ENCODE measurements around the gene INKA2. TPM values are rescaled to one million over a fixed set of nuclear protein-coding genes. Genes with fewer than 3 reads are reported as not detected.

Gene INKA2
- total RNA-seq, 1 experiment from 2014 or later, result 3.5 TPM

DNA sequence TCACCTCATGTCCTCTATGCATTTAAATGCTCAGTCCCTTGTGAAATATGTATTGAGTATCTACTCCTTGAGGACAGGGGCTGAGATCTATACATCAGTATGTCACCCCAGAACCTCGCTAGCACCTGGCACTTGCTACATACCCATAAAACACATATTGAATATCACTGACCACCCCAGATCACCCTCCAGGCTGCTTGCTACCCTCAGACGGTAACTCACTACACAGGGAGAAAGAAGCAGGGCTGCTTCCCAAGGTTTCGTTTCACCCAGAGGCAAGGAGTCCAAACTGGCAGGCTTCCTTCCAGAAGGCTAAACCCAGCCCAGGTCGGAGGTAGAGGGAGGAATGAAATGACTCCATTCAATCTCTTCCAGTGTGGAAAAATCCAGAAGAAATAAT lies 8.5 kb downstream of the INKA2 start:
- H3K4me1 Mint-ChIP-seq (ENCODE audit: insufficient read depth, unreplicated experiment), result no peaks in the 10 kb centered on the region
- ChIA-PET CTCF (interaction anchor here (0.6 to 9.9 kb wide), 3 partner anchors 15 to 253 kb away, joined by 4 to 94 read pairs (median 4); no protein-coding TSS in a partner anchor), POLR2A (no interaction called here)
- intact Hi-C loops (cut with micrococcal nuclease), result no loop called here
- no peaks in the 10 kb centered on the region for H3K9me3 Mint-ChIP-seq (ENCODE audit: unreplicated experiment)
- H3K27me3 Mint-ChIP-seq (ENCODE audit: insufficient read depth, unreplicated experiment), result no peaks in the 10 kb centered on the region
- H3K36me3 Mint-ChIP-seq (ENCODE audit: insufficient read depth, unreplicated experiment), result no peaks in the 10 kb centered on the region
- no peak for DNase-seq (ENCODE audit: unreplicated experiment)
- TF ChIP-seq, protein P1, sequence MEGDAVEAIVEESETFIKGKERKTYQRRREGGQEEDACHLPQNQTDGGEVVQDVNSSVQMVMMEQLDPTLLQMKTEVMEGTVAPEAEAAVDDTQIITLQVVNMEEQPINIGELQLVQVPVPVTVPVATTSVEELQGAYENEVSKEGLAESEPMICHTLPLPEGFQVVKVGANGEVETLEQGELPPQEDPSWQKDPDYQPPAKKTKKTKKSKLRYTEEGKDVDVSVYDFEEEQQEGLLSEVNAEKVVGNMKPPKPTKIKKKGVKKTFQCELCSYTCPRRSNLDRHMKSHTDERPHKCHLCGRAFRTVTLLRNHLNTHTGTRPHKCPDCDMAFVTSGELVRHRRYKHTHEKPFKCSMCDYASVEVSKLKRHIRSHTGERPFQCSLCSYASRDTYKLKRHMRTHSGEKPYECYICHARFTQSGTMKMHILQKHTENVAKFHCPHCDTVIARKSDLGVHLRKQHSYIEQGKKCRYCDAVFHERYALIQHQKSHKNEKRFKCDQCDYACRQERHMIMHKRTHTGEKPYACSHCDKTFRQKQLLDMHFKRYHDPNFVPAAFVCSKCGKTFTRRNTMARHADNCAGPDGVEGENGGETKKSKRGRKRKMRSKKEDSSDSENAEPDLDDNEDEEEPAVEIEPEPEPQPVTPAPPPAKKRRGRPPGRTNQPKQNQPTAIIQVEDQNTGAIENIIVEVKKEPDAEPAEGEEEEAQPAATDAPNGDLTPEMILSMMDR (IDR thresholded peaks at IDR 0.05; ENCODE audit: unreplicated experiment), result no peak
- H3K4me3 Mint-ChIP-seq (ENCODE audit: unreplicated experiment), result no peak overlapping the region
- no TSS peak for BruUV-seq (replicated peaks)
- H3K27ac Mint-ChIP-seq (ENCODE audit: low read depth, unreplicated experiment), result no peak overlapping the region

DNA sequence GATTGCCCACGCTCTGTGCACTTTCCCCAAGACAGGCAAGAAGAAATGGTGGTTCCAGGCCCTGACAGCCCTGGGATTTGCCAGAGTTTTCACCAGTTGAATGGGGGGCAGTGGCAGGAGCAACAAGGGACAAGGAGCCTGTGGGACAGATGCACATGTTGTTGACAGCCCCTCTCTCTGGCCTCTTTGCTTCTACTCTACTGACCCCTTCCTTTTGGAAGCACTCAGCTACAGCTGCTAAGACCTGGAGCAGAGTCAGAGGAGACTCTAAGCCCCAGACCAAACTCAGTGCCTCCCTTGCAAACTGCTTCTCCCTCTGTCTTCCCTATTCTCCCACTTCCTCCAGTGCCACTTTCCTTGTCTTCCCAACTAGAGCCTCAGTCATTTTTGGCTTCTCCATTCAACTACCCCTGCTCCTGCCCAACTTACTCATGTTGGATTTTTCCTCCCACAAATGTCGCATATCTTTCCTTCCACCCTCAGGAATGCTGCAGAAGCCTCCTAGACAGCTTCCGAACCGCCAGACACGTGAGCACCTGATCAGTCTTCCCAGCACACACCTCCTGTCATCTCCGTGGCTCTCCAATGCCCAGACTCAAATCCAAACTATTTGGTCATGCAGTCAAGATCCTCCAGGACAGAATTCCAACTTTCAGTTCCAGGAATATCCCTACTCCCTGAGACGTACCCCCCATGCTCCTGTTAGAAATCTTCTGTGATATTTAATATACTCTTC lies 9.1 kb downstream of the INKA2 start:
- Mint-ChIP-seq H3K4me1 (ENCODE audit: insufficient read depth, unreplicated experiment) (no peaks in the 10 kb centered on the region), H3K9me3 (ENCODE audit: unreplicated experiment) (no peaks in the 10 kb centered on the region), H3K4me3 (ENCODE audit: unreplicated experiment) (no peak overlapping the region), H3K27me3 (ENCODE audit: insufficient read depth, unreplicated experiment) (no peaks in the 10 kb centered on the region), H3K27ac (ENCODE audit: low read depth, unreplicated experiment) (no peak overlapping the region), H3K36me3 (ENCODE audit: insufficient read depth, unreplicated experiment) (no peaks in the 10 kb centered on the region)
- no TSS peak for BruUV-seq (replicated peaks)
- TF ChIP-seq, protein P1 (IDR thresholded peaks at IDR 0.05; ENCODE audit: unreplicated experiment), result no peak
- CTCF ChIA-PET, result interaction anchor here (0.9 to 1.0 kb wide), 2 partner anchors 8 to 39 kb away, joined by 3 to 5 read pairs; no protein-coding TSS in a partner anchor
- POLR2A ChIA-PET, result interaction anchor here (1.0 kb wide), 1 partner anchor 8 kb away, joined by 3 read pairs; no protein-coding TSS in a partner anchor
- intact Hi-C loops (cut with micrococcal nuclease), result no loop called here
- no peak for DNase-seq (ENCODE audit: unreplicated experiment)

DNA sequence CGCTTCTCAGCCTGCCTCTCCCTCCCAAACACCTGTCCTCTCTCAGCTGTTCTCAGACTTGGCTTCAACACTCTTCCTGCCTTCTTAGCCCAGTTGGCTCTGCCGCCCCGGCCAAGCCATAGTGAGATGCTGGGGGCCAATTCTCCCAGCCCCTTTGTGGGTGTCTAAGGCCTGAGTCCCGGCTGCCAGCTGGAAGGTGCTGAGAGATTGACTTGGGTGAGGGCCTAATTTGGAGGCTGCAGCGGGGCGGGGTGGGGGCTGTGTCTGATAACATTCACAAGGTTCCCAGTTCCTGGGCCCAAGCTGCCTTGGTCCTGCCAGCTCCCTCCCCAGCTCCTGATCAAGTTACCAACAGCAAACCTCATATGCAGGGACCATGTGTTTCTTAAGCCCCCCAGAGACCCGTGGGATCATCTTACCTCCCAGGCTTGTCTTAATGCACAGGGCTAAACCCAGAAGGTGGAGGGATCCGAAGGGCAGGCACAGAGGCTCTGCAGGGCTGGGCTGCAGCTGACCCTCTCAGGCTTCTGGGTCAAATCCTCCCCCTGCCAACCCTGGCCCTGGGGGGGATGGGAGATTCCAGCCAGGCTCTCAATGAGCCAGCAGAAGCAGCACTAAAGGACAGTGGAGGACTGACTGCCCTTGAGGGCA lies 9.8 kb downstream of the INKA2 start:
- intact Hi-C loops (cut with micrococcal nuclease), result no loop called here
- TF ChIP-seq, protein P1 (IDR thresholded peaks at IDR 0.05; ENCODE audit: unreplicated experiment), result no peak
- Mint-ChIP-seq H3K9me3 (ENCODE audit: unreplicated experiment) (no peaks in the 10 kb centered on the region), H3K27ac (ENCODE audit: low read depth, unreplicated experiment) (no peak overlapping the region), H3K4me1 (ENCODE audit: insufficient read depth, unreplicated experiment) (no peaks in the 10 kb centered on the region), H3K4me3 (ENCODE audit: unreplicated experiment) (no peak overlapping the region), H3K36me3 (ENCODE audit: insufficient read depth, unreplicated experiment) (no peaks in the 10 kb centered on the region), H3K27me3 (ENCODE audit: insufficient read depth, unreplicated experiment) (no peaks in the 10 kb centered on the region)
- CTCF ChIA-PET, result interaction anchor here (0.6 to 3.8 kb wide), 6 partner anchors 9 to 40 kb away, joined by 3 to 32 read pairs (median 4); no protein-coding TSS in a partner anchor
- POLR2A ChIA-PET, result interaction anchor here (0.6 to 1.0 kb wide), 2 partner anchors 9 to 645 kb away, joined by 3 read pairs; no protein-coding TSS in a partner anchor
- DNase-seq (ENCODE audit: unreplicated experiment), result no peak
- BruUV-seq (replicated peaks), result no TSS peak

DNA sequence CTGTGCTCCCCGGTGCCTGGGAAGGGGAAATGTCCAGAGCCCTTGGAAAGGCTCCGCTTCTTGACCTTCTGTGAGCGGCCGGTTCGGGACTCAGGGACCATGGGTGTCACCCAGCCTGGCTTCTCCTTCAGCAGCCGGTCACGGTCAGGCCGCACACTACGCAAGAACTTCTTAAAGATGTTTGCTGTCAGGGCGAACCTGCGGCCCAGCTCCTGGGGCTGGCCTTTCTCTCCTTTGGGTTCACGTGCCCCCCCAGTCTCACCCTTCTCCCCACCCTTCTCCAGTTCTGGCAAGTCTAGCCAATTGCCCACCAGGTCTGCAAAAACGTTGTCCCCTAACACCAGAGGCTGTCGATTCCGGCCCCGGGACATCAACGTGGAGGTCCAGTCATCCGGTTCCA lies 12.1 kb downstream of the INKA2 start:
- no peaks in the 10 kb centered on the region for H3K9me3 Mint-ChIP-seq (ENCODE audit: unreplicated experiment)
- POLR2A ChIA-PET, result interaction anchor here (0.6 to 0.7 kb wide), 2 partner anchors 12 to 104 kb away, joined by 3 to 4 read pairs; partner anchors contain the start of gene INKA2
- peaks cover 9% of the 10 kb centered on the region for H3K4me1 Mint-ChIP-seq (ENCODE audit: insufficient read depth, unreplicated experiment)

More for the DNA sequence above, 12.1 kb downstream of the INKA2 start:
- DNase-seq (ENCODE audit: unreplicated experiment), result no peak
- CTCF ChIA-PET, result interaction anchor here (0.9 to 3.8 kb wide), 5 partner anchors 10 to 219 kb away, joined by 3 to 32 read pairs (median 5); no protein-coding TSS in a partner anchor
- no peaks in the 10 kb centered on the region for H3K36me3 Mint-ChIP-seq (ENCODE audit: insufficient read depth, unreplicated experiment)
- BruUV-seq (replicated peaks), result no TSS peak
- H3K4me3 Mint-ChIP-seq (ENCODE audit: unreplicated experiment), result no peak overlapping the region
- TF ChIP-seq, protein P1 (IDR thresholded peaks at IDR 0.05; ENCODE audit: unreplicated experiment), result no peak
- no peak overlapping the region for H3K27ac Mint-ChIP-seq (ENCODE audit: low read depth, unreplicated experiment)
- intact Hi-C loops (cut with micrococcal nuclease), result no loop called here
- no peaks in the 10 kb centered on the region for H3K27me3 Mint-ChIP-seq (ENCODE audit: insufficient read depth, unreplicated experiment)
